ENCODE results near the gene RAB27B. TPM values are rescaled to one million over a fixed set of nuclear protein-coding genes. Genes with fewer than 3 reads are reported as not detected.
A peak's percentile ranks its signal among the peaks of the same experiment; 100 is the strongest.
"Not testable (repeated sequence)": the region's sequence is repeated elsewhere in the genome, so short reads cannot be mapped to it uniquely, and the experiment has no call there.

RAB27B gene
- polyA plus RNA-seq, 2 donors, result 5.7 to 8.6 TPM

- Histone ChIP-seq H3K27me3 (ENCODE audit: control insufficient read depth in 1 of 2, insufficient read depth in 2 of 2, low read length in 2 of 2) (no peaks in the 10 kb centered on the region), H3K4me3 (ENCODE audit: low read depth in 1 of 2, low read length in 2 of 2) (no peak overlapping the region), H3K27ac (ENCODE audit: low read depth in 2 of 2, low read length in 1 of 2) (no peak overlapping the region), H3K36me3 (ENCODE audit: control insufficient read depth in 2 of 2, insufficient read depth in 2 of 2, low read length in 1 of 2) (no peaks in the 10 kb centered on the region), H3K4me1 (ENCODE audit: control insufficient read depth in 2 of 2, insufficient read depth in 2 of 2, low read length in 1 of 2) (no peaks in the 10 kb centered on the region), H3K9me3 (ENCODE audit: control insufficient read depth in 2 of 2, insufficient read depth in 1 of 2, low read depth in 1 of 2, low read length in 1 of 2) (peaks cover 0 to 2% of the 10 kb centered on the region in 2 donors)
- 79 to 93% methylated on average over 1 of the region's 1 CpG for WGBS, 2 donors
Measured at GRCh38 chr18:54813305-54813704, 15.0 kb upstream of the RAB27B start.

GRCh38 chr18:54813977-54814565 lies 14.2 kb upstream of the RAB27B start:
- Histone ChIP-seq H3K4me3 (ENCODE audit: low read depth in 1 of 2, low read length in 2 of 2) (no peak overlapping the region), H3K9me3 (ENCODE audit: control insufficient read depth in 2 of 2, insufficient read depth in 1 of 2, low read depth in 1 of 2, low read length in 1 of 2) (peaks cover 0 to 2% of the 10 kb centered on the region in 2 donors), H3K36me3 (ENCODE audit: control insufficient read depth in 2 of 2, insufficient read depth in 2 of 2, low read length in 1 of 2) (no peaks in the 10 kb centered on the region), H3K27me3 (ENCODE audit: control insufficient read depth in 1 of 2, insufficient read depth in 2 of 2, low read length in 2 of 2) (peaks cover 0 to 2% of the 10 kb centered on the region in 2 donors), H3K4me1 (ENCODE audit: control insufficient read depth in 2 of 2, insufficient read depth in 2 of 2, low read length in 1 of 2) (no peaks in the 10 kb centered on the region), H3K27ac (ENCODE audit: low read depth in 2 of 2, low read length in 1 of 2) (no peak overlapping the region)
- WGBS, 2 donors, result 14 to 18% methylated on average over 1 of the region's 1 CpG

GRCh38 chr18:54815086-54815485 lies 13.2 kb upstream of the RAB27B start:
- Histone ChIP-seq H3K27ac (ENCODE audit: low read depth in 2 of 2, low read length in 1 of 2) (no peak overlapping the region), H3K36me3 (ENCODE audit: control insufficient read depth in 2 of 2, insufficient read depth in 2 of 2, low read length in 1 of 2) (no peaks in the 10 kb centered on the region), H3K4me3 (ENCODE audit: low read depth in 1 of 2, low read length in 2 of 2) (no peak overlapping the region), H3K4me1 (ENCODE audit: control insufficient read depth in 2 of 2, insufficient read depth in 2 of 2, low read length in 1 of 2) (no peaks in the 10 kb centered on the region), H3K27me3 (ENCODE audit: control insufficient read depth in 1 of 2, insufficient read depth in 2 of 2, low read length in 2 of 2) (peaks cover 0 to 2% of the 10 kb centered on the region in 2 donors), H3K9me3 (ENCODE audit: control insufficient read depth in 2 of 2, insufficient read depth in 1 of 2, low read depth in 1 of 2, low read length in 1 of 2) (no peaks in the 10 kb centered on the region)
- WGBS, 2 donors, result 77 to 80% methylated on average over 2 of the region's 2 CpGs

DNA sequence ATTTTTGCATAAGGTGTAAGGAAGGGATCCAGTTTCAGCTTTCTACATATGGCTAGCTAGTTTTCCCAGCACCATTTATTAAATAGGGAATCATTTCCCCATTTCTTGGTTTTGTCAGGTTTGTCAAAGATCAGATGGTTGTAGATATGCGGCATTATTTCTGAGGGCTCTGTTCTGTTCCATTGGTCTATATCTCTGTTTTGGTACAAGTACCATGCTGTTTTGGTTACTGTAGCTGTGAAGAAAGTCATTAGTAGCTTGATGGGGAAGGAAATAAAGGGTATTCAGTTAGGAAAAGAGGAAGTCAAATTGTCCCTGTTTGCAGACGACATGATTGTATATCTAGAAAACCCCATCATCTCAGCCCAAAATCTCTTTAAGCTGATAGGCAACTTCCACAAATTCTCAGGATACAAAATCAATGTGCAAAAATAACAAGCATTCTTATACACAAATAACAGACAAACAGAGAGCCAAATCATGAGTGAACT lies 7.4 kb upstream of the RAB27B start:
- H3K4me1 ChIP-seq (ENCODE audit: control insufficient read depth in 2 of 2, insufficient read depth in 2 of 2, low read length in 1 of 2); H3K36me3 ChIP-seq (ENCODE audit: control insufficient read depth in 2 of 2, insufficient read depth in 2 of 2, low read length in 1 of 2); H3K27me3 ChIP-seq (ENCODE audit: control insufficient read depth in 1 of 2, insufficient read depth in 2 of 2, low read length in 2 of 2); H3K9me3 ChIP-seq (ENCODE audit: control insufficient read depth in 2 of 2, insufficient read depth in 1 of 2, low read depth in 1 of 2, low read length in 1 of 2); H3K27ac ChIP-seq (ENCODE audit: low read depth in 2 of 2, low read length in 1 of 2); H3K4me3 ChIP-seq (ENCODE audit: low read depth in 1 of 2, low read length in 2 of 2): not testable (repeated sequence)
- WGBS, 2 donors, result 88 to 89% methylated on average over 2 of the region's 2 CpGs

DNA sequence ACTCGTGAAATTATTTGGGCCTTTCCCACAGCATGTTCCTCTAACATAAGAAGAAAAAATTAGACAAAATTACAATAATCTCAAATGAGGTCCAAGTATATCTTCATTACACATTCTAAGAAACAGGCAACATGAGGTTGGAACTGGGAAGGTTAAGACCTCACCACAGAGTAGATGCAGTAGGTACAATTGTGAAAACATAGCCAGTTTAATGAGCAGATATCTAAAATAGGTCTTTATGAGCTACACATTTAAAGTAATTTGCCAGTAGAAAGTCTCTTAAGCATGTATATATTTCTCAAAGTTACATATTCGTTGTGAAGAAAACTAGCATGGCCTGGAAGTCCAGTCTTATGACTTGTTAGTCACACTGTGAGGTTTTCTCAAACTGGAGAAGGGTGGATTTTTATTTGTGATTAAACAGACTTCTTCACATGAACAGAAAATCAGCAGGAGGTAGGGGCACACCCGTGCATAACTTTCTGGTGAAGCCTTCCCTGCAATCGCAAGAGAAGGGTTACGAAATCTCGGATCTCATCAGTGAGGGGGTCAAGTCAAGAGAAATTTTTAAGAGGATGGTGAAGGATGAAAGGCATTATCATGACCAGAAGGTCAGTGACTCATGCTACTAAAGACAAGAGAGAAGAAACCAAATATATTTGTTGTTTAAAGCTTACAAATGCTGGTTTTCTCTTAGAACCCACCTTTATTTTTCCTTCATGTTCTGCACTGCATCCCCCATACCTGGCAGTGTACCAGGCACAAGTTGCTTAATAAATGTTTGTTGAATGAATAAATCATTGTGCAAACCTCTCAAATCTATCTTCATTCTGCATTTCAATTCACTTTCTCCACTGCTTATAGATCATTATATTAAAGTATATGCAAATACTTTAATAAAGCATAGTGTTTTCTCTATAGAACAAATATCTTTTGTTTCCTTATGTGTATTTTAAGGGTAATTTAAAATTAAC lies 5.1 kb upstream of the RAB27B start:
- H3K4me1 ChIP-seq (ENCODE audit: control insufficient read depth in 2 of 2, insufficient read depth in 2 of 2, low read length in 1 of 2), result no peaks in the 10 kb centered on the region
- no peak overlapping the region for H3K27ac ChIP-seq (ENCODE audit: low read depth in 2 of 2, low read length in 1 of 2)
- H3K4me3 ChIP-seq (ENCODE audit: low read depth in 1 of 2, low read length in 2 of 2), result no peak overlapping the region
- 74 to 78% methylated on average over 6 of the region's 6 CpGs for WGBS, 2 donors
- peaks cover 0 to 2% of the 10 kb centered on the region in 2 donors for H3K27me3 ChIP-seq (ENCODE audit: control insufficient read depth in 1 of 2, insufficient read depth in 2 of 2, low read length in 2 of 2)
- no peaks in the 10 kb centered on the region for H3K9me3 ChIP-seq (ENCODE audit: control insufficient read depth in 2 of 2, insufficient read depth in 1 of 2, low read depth in 1 of 2, low read length in 1 of 2)
- H3K36me3 ChIP-seq (ENCODE audit: control insufficient read depth in 2 of 2, insufficient read depth in 2 of 2, low read length in 1 of 2), result no peaks in the 10 kb centered on the region

DNA sequence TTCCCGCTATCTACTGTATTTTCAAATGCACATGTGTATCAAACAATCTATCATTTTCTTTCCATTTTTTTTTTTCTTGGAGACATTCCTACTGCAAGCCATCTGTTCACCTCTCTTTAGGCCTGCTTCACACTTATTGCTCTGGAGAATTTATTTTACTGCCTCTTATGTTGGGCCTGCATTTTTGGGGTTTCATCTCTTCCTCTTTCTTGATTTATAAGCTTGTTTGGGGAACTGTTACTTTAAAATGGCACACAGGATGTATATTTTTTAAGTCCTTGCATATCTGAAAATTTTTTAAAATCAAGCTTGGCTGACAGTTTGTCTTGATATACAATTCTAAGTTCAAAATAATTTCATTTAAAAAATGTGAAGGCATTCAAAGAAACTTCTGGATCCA lies 3.5 kb upstream of the RAB27B start:
- Histone ChIP-seq H3K27ac (ENCODE audit: low read depth in 2 of 2, low read length in 1 of 2) (no peak overlapping the region), H3K4me1 (ENCODE audit: control insufficient read depth in 2 of 2, insufficient read depth in 2 of 2, low read length in 1 of 2) (no peaks in the 10 kb centered on the region), H3K4me3 (ENCODE audit: low read depth in 1 of 2, low read length in 2 of 2) (no peak overlapping the region), H3K36me3 (ENCODE audit: control insufficient read depth in 2 of 2, insufficient read depth in 2 of 2, low read length in 1 of 2) (no peaks in the 10 kb centered on the region), H3K9me3 (ENCODE audit: control insufficient read depth in 2 of 2, insufficient read depth in 1 of 2, low read depth in 1 of 2, low read length in 1 of 2) (no peaks in the 10 kb centered on the region), H3K27me3 (ENCODE audit: control insufficient read depth in 1 of 2, insufficient read depth in 2 of 2, low read length in 2 of 2) (no peaks in the 10 kb centered on the region)
- WGBS, 2 donors, result 94 to 100% methylated on average over 1 of the region's 1 CpG

DNA sequence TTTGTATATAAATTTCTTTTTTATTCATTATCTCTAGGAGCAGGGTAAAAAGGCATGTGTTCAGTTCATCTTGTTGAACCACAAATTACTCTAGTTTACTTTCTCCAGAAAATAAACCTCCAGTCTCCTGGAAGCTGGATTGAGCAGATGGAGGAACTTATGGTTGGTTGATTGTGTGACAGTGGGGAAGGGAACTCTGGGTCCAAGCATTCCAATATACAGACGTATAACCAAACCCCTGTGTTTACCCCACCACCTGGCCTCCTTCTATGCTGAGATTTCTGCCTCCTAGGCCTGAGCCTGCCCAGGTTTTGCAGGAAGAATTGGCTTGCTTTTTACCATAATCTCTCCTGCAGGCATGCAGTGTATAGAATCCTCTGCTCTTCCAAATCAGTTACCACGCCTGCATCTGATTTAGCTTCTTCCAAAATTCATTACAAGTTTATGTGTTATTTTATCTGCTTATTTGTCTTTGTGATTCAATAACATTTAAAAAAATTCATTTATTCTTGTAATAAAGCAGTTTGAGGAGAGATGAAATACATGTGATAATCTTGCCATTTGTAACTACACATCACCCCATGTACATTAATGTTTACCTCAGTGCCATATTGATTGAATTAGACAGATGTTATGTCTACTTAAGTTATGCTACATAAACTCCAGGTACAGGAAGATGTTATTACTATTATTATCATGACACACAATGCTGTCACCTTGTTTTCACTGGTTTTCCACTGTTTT lies 2.5 kb upstream of the RAB27B start:
- WGBS, 2 donors, result 84 to 86% methylated on average over 2 of the region's 2 CpGs
- Histone ChIP-seq H3K4me3 (ENCODE audit: low read depth in 1 of 2, low read length in 2 of 2) (no peak overlapping the region), H3K36me3 (ENCODE audit: control insufficient read depth in 2 of 2, insufficient read depth in 2 of 2, low read length in 1 of 2) (no peaks in the 10 kb centered on the region), H3K27me3 (ENCODE audit: control insufficient read depth in 1 of 2, insufficient read depth in 2 of 2, low read length in 2 of 2) (no peaks in the 10 kb centered on the region), H3K9me3 (ENCODE audit: control insufficient read depth in 2 of 2, insufficient read depth in 1 of 2, low read depth in 1 of 2, low read length in 1 of 2) (no peaks in the 10 kb centered on the region), H3K27ac (ENCODE audit: low read depth in 2 of 2, low read length in 1 of 2) (no peak overlapping the region), H3K4me1 (ENCODE audit: control insufficient read depth in 2 of 2, insufficient read depth in 2 of 2, low read length in 1 of 2) (no peaks in the 10 kb centered on the region)

DNA sequence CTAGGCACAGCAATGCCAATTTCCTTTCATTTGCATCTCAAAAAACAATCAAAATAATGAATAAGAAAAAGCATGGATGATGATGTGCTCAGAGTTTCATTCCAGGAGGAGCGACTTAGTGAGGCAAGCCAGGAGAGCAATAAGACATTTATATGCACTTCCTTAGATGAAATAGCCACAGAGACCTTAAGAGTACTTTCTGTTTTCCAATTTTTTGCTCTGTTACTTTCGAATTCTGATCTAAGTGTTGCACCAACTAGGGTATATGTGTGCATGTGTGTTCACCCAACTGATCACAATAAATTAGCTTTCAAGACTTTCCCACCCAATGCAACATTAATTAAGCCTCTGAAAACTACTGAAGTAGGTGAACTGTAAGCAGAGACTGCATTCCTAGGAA lies 709 bp downstream of the RAB27B start:
- Histone ChIP-seq H3K9me3 (ENCODE audit: control insufficient read depth in 2 of 2, insufficient read depth in 1 of 2, low read depth in 1 of 2, low read length in 1 of 2) (no peaks in the 10 kb centered on the region), H3K27me3 (ENCODE audit: control insufficient read depth in 1 of 2, insufficient read depth in 2 of 2, low read length in 2 of 2) (no peaks in the 10 kb centered on the region), H3K4me1 (ENCODE audit: control insufficient read depth in 2 of 2, insufficient read depth in 2 of 2, low read length in 1 of 2) (no peaks in the 10 kb centered on the region), H3K4me3 (ENCODE audit: low read depth in 1 of 2, low read length in 2 of 2) (peak overlapping the region; percentile 61 to 73), H3K36me3 (ENCODE audit: control insufficient read depth in 2 of 2, insufficient read depth in 2 of 2, low read length in 1 of 2) (no peaks in the 10 kb centered on the region), H3K27ac (ENCODE audit: low read depth in 2 of 2, low read length in 1 of 2) (peak overlapping the region; percentile 90 to 91)
- 23 to 25% methylated on average over 2 of the region's 2 CpGs for WGBS, 2 donors

DNA sequence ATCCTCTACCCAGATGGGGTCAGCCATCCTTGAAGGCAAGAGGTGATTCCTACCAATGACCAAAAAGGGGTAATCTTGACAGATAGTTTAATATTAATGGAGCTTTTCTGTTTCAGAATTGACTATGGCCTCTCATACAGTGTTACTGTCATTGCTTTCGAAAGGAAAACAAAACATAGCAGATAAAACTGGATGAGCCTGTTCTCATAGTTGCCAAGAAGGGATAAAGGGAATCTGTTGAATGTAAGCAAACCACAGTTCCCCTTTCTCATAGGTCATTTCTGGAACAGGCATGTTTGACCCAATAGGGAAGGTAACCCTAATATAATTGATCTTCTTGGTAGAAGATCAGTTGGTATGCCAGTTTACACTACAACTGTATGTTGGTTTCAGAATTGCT lies 1.6 kb downstream of the RAB27B start:
- H3K4me3 ChIP-seq (ENCODE audit: low read depth in 1 of 2, low read length in 2 of 2), result peak overlapping the region in 1 of 2 donors; percentile 47
- H3K27me3 ChIP-seq (ENCODE audit: control insufficient read depth in 1 of 2, insufficient read depth in 2 of 2, low read length in 2 of 2), result no peaks in the 10 kb centered on the region
- peak overlapping the region in 1 of 2 donors; percentile 85 for H3K27ac ChIP-seq (ENCODE audit: low read depth in 2 of 2, low read length in 1 of 2)
- 40 to 42% methylated on average over 1 of the region's 1 CpG for WGBS, 2 donors
- H3K4me1 ChIP-seq (ENCODE audit: control insufficient read depth in 2 of 2, insufficient read depth in 2 of 2, low read length in 1 of 2), result no peaks in the 10 kb centered on the region
- no peaks in the 10 kb centered on the region for H3K9me3 ChIP-seq (ENCODE audit: control insufficient read depth in 2 of 2, insufficient read depth in 1 of 2, low read depth in 1 of 2, low read length in 1 of 2)
- no peaks in the 10 kb centered on the region for H3K36me3 ChIP-seq (ENCODE audit: control insufficient read depth in 2 of 2, insufficient read depth in 2 of 2, low read length in 1 of 2)
